ENCODE data around the gene WAC.
A peak's percentile ranks its signal among the peaks of the same experiment; 100 is the strongest.
"Not testable (repeated sequence)": the region's sequence is repeated elsewhere in the genome, so short reads cannot be mapped to it uniquely, and the experiment has no call there.

The WAC gene

GRCh38 chr10:28564905-28565304 lies 32.0 kb downstream of the WAC start:
- no peak for DNase-seq (ENCODE audit: low spot score)

- DNase-seq (ENCODE audit: low spot score): no peak
Measured at GRCh38 chr10:28566458-28567015, 33.6 kb downstream of the WAC start.

GRCh38 chr10:28569506-28570159 lies 36.7 kb downstream of the WAC start:
- no peak for DNase-seq (ENCODE audit: low spot score)

- no peak for DNase-seq (ENCODE audit: low spot score)
Measured at GRCh38 chr10:28570598-28570997, 37.7 kb downstream of the WAC start.

- no peak for DNase-seq (ENCODE audit: low spot score)
Measured at GRCh38 chr10:28571265-28571664, 38.3 kb downstream of the WAC start.

GRCh38 chr10:28574214-28574613 lies 41.3 kb downstream of the WAC start:
- DNase-seq (ENCODE audit: low spot score): not testable (repeated sequence)

- DNase-seq (ENCODE audit: low spot score): no peak
Measured at GRCh38 chr10:28575852-28576251, 42.9 kb downstream of the WAC start.

GRCh38 chr10:28577506-28577905 lies 44.6 kb downstream of the WAC start:
- no peak for DNase-seq (ENCODE audit: low spot score)

- no peak for DNase-seq (ENCODE audit: low spot score)
Measured at GRCh38 chr10:28578454-28578853, 45.5 kb downstream of the WAC start.

- DNase-seq (ENCODE audit: low spot score): no peak
Measured at GRCh38 chr10:28580825-28581224, 47.9 kb downstream of the WAC start.

- DNase-seq (ENCODE audit: low spot score): no peak
Measured at GRCh38 chr10:28581916-28582315, 49.0 kb downstream of the WAC start.

GRCh38 chr10:28585076-28585475 lies 52.2 kb downstream of the WAC start:
- no peak for DNase-seq (ENCODE audit: low spot score)

- no peak for DNase-seq (ENCODE audit: low spot score)
Measured at GRCh38 chr10:28586176-28586575, 53.3 kb downstream of the WAC start.

- DNase-seq (ENCODE audit: low spot score): no peak
Measured at GRCh38 chr10:28587270-28587969, 54.5 kb downstream of the WAC start.

GRCh38 chr10:28587970-28588290 lies 55.0 kb downstream of the WAC start:
- DNase-seq (ENCODE audit: low spot score): peak; percentile 22

- DNase-seq (ENCODE audit: low spot score): no peak
Measured at GRCh38 chr10:28592953-28593352, 60.0 kb downstream of the WAC start.

GRCh38 chr10:28593811-28594210 lies 60.9 kb downstream of the WAC start:
- DNase-seq (ENCODE audit: low spot score): peak; percentile 17

- DNase-seq (ENCODE audit: low spot score): no peak
Measured at GRCh38 chr10:28594406-28594805, 61.5 kb downstream of the WAC start.

GRCh38 chr10:28595613-28596012 lies 62.7 kb downstream of the WAC start:
- DNase-seq (ENCODE audit: low spot score): no peak

GRCh38 chr10:28600056-28600455 lies 67.1 kb downstream of the WAC start:
- no peak for DNase-seq (ENCODE audit: low spot score)

- DNase-seq (ENCODE audit: low spot score): no peak
Measured at GRCh38 chr10:28601012-28601411, 68.1 kb downstream of the WAC start.

GRCh38 chr10:28604567-28605536 lies 71.9 kb downstream of the WAC start:
- DNase-seq (ENCODE audit: low spot score): no peak

- no peak for DNase-seq (ENCODE audit: low spot score)
Measured at GRCh38 chr10:28606568-28606967, 73.7 kb downstream of the WAC start.

All from iPS-NIHi11 (cell line).